HG03039 (cell line): ENCODE data around the gene TPGS2.
"Not testable (repeated sequence)": the region's sequence is repeated elsewhere in the genome, so short reads cannot be mapped to it uniquely, and the experiment has no call there.

Experiments used
- ATAC-seq: cut with Tn5 transposase; IDR thresholded peaks from one replicate; pipeline ENCODE4 v1.9.1; 2021; ENCODE audit warnings: mild to moderate bottlenecking, moderate library complexity; ENCODE audit not compliant: unreplicated experiment

The TPGS2 gene

DNA sequence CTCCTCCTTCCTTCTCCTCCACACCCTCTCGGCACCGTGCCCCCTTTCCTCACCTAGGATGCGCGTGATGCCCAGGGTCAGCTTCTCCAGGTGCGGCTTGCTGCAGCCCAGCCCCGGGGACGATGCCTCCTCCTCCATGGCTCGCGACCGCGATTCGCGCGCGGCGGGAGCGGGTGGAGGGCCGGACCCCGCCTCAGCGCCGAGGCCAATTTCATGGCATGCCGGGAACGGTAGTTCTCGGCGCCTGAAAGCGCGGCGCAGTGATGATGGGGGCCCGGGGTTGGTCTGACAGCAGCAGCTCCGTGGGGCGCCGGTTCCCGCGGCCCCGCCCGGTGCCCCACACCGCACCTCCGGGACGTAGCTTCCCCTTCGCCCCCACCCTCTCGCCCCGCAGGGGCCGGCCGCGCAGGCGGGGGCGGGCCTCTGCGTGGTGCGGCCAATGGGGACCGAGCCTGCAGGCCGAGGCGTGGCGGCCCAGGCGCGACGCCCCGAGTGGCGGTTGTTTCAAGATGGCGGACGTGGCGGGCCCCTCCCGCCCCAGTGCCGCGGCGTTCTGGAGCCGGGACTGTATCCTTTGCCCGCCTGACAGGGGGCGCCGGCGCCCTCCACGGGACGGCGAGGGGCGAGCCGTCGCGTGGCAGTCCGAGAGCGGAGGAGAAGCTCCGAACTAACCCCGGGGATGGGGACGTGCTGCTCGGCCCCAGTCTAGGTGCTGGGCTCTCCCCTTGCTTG is at the start of gene TPGS2, which contains the start of gene KIAA1328:
TPGS2 (minus strand) TSS at position 373 of the 732 bp plus-strand sequence; CDS start at position 138, 235 bp downstream.
KIAA1328 (plus strand) TSS at position 498 of the 732 bp plus-strand sequence; CDS start at position 510, 12 bp downstream.
- ATAC-seq: peak; percentile 96

- ATAC-seq: not testable (repeated sequence)
These were observed 45.0 kb upstream of the TPGS2 start for GRCh38 chr18:36873826-36874225.

- no peak for ATAC-seq
These were observed 43.5 kb upstream of the TPGS2 start for GRCh38 chr18:36872329-36872728.

DNA sequence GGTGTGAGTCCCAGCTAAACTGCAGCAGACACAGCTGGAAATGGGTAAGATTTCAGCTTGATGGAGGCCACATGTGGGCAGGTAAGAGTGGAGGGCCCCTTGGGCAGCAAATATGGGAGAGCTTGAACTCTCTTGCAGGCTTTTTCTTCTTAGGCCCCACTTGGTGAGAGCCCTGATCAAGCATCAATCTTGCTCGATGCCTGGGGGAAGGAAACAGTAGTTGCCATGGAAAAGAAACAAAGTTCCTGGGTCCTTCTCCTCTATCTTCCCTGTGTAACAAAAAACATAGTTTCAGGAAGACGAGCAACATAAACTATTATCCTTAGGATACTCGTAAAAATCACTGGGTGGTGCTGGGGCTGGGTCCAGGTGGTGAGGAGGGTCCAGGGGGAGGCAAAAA is 43.0 kb upstream of the TPGS2 start:
- no peak for ATAC-seq

GRCh38 chr18:36867056-36867455 is 38.3 kb upstream of the TPGS2 start:
- ATAC-seq: no peak

GRCh38 chr18:36862182-36862581 is 33.4 kb upstream of the TPGS2 start:
- ATAC-seq: no peak

- ATAC-seq: no peak
These were observed 28.0 kb upstream of the TPGS2 start for GRCh38 chr18:36856815-36857214.

DNA sequence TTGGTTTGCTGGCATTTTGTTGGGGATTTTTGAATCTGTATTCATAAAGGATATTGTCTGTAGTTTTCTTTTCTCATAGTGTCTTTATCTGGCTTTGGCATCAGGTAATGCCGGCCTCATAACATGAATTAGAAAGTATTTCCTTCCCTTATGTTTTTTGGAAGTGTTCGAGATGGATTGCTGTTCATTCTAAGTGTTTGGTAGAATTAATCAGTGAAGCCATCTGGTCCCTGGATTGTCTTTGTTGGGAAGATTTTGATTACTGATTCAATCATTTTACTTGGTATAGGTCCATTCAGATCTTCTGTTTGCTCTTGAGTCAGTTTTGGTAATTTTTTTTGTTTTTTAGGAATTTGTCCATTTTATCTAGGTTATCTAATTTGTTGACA is 22.4 kb upstream of the TPGS2 start:
- ATAC-seq: no peak

- no peak for ATAC-seq
These were observed 21.9 kb upstream of the TPGS2 start for GRCh38 chr18:36850527-36851201.

GRCh38 chr18:36849288-36850006 is 20.6 kb upstream of the TPGS2 start:
- ATAC-seq: no peak

- no peak for ATAC-seq
These were observed 19.8 kb upstream of the TPGS2 start for GRCh38 chr18:36848609-36849008.

DNA sequence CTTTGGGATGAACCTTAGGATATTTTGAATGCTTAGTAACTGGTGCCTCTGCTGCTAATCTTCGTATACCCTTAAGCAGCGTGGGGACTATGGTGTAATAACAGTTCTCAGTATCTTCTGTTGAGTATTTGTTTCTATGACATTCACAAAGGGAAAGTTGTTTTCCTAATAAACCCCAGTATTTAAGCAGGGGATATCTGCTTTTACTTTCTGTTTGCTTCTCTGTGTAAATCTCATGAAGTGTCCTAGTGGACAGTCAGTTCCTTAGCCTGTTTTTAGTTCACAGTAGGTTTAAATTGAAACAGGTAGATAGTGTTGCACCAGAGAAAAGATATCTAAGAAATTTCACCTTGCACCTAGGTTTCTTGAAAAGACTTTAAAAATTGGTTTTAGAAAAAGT is 15.0 kb upstream of the TPGS2 start:
- no peak for ATAC-seq

DNA sequence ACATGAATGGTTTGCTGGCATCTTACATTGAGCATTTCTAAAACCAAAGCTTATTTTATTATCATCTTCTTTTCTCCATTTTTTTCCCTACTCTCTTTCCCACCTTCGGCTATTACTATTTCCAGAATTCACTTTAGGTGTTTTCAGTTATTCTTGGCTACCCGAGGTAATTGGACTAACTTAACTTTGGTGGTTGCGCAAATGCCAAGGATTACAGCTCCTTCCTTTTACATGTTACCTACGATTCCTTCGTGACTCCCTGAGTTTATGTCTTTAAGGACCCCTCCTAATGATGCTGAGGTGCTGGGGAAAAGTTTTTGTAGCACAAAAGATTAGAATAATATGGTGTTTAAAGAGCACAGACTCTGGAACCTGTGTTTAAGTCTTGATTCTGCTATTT is 14.4 kb upstream of the TPGS2 start:
- no peak for ATAC-seq

DNA sequence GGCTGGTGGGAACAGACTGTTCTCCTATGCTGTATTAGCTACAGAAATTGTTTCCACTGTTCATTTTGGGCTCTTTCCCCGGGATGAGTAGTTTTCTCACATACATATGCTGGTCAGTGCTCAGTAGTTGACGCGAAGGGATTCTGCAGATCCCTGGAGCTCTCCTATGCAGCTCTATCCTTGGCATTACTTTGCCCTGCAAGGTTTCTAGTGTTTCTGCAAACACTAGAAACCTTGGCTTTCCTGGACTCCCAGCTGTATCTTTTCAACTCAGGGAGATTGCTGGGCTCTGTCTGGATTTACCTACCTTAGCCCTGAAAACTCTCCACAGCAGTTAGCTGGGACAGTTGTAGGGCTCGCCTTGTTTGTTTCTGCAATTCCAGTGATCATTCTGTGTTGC is 11.0 kb upstream of the TPGS2 start:
- ATAC-seq: no peak

GRCh38 chr18:36835927-36836326 is 7.1 kb upstream of the TPGS2 start:
- ATAC-seq: no peak

DNA sequence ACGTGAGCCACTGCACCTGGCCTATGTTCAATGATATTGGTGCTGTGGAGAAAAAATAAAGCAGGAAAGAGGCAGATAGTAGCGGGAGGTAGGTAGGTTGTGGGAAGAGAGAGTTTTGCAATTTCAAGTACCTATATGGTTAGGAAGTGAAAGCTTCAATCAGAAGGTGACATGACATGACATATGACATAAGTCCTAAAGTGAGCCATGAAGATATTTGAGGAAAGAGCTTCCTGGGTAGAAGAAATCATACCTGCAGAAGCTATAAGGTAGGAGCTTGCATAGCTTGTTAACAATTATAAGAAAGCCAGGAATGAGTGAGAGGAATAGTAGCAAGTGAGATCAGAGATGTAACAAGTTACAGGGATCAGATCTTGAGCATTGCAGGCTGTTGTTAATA is 4.3 kb upstream of the TPGS2 start:
- no peak for ATAC-seq

- no peak for ATAC-seq
These were observed 2.3 kb upstream of the TPGS2 start for GRCh38 chr18:36831139-36831538.

DNA sequence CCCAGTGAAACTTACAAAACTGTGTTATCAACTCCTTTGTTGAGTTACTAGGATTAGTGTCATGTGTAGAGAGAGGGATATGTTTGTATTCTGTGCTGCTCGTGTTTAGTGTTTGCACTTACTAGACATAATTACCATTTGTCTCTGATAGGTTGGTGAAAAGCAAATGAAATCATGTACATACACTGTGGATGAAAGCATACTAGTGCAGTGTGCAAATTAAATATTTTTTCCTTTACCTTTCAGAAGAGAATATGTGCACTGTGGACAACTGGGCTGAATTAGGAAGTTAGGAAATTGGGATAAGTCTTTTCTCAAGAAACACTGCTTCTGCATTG is 1.3 kb upstream of the TPGS2 start:
- no peak for ATAC-seq

DNA sequence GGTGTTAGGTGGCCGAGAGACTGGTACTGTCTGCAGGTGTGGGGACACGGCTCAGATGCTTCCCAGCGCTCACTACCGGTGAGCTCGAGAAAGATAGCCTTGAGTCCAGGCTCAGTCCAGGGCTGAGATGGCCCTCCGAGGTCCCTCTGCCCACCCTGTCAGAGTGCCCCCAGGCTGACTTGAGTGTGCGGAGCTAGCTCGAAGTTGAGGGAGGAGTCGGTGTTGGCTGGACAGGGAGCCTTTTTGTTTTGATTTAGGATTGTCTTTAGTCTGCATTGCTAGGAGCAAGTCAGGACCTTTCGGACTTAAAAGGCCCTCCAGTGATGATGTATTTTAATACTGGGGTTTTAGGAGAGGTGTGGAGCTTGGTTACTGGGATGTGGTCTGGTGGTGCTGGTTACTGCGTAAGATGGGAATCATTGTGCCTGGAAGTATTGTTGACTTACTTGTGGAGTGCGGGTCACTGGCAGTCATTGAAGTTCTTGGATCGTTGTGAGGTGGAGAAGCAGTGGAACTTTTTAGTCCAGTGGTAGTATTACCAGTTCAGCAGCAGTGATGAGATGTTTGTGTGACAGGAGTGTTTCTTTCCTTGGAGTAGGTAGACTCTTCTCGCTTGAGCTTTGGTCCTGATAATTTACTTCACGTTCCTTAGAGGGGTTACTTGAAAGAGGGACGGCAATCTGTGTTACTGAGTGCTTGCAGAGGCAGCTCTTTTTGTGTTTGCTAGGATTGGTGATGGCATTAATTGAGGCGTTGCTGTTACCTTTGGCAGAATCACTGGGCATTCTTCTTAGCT is 758 bp upstream of the TPGS2 start:
- ATAC-seq: no peak

- ATAC-seq: no peak
These were observed 609 bp downstream of the TPGS2 start for GRCh38 chr18:36828157-36828629.

DNA sequence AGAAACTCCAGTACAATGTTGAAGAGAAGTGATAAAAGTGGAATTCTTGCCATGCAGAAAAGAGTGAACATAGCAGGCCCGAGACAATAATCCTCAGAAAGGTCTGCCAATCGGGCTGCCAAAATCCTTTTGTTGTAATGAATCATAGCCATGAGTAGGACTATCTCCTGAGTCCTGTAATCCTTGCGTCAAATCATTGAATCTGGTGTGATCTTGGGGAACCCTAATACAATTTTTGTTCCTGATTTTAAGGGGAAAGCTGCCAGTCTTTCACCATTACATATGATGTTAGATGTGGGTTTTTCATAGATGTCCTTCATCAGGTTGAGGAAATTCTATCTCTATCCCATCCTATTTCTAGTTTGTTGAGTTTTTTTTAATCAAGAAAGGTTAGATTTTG is 2.2 kb downstream of the TPGS2 start:
- no peak for ATAC-seq
